SK-MEL-5 (cell line): ENCODE data around the gene MYH11. TPM values are rescaled to one million over a fixed set of nuclear protein-coding genes. Genes with fewer than 3 reads are reported as not detected.
"Not testable (repeated sequence)": the region's sequence is repeated elsewhere in the genome, so short reads cannot be mapped to it uniquely, and the experiment has no call there.

Experiments
- DNase-seq: peaks from one replicate; pipeline ENCODE4 v3.0.0-alpha.2; 2016; ENCODE audit warnings: low read depth, low spot score
- in situ Hi-C: cut with HindIII; loops from 2 replicates; pipeline ENCODE4 v1.10.0; 2016; ENCODE audit warnings: low sequenced_read_pairs, high pct_unique_total_duplicates, low pct_unique_long_range_greater_than_20kb
- total RNA-seq: library from RNA; depleted of rRNA; stranded (reverse); fragments of >200 nt; shearing (Covaris generic); gene quantifications from 2 replicates; pipeline ENCODE4 v1.2.3, GENCODE V29; 2014

Gene MYH11
- total RNA-seq, 1 experiment from 2014 or later = not detected

DNA sequence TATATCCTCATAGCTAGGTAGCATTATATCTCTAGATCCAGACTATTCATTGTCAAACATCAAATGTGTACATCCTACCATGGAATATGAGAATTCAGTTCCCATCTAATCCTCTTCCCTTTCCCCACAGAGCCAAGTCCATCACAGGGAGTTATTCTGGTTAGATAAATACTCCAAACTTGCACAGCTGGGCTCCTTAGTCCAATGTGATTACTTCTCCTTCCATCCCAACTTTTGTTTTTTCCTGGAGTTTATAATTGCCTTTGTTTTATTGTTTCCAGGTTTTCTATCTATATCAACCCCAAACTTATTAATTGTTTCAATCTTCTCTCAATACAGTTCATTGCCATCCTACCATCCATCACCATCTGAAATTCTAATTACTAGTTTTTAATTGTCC lies 59.9 kb downstream of the MYH11 start:
- no peak for DNase-seq
- in situ Hi-C loops = no loop called here

DNA sequence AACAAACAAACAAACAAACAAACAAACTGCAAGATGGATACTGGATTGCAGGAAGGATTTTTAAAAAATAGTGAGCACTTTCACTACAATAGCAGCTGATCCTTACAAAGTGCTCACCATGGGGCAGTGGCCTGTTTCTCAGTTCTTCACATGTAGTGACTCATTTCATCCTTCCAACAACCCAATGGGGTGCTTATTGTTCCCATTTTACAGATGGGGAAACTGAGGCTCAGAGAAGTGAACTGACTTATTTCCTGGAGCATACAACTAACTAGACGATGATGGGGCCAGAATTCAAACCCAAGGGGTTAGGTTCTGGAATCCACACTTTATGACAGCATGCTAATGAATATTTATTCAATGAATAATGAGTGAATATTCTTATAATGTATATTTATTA lies 61.2 kb downstream of the MYH11 start:
- in situ Hi-C loops = no loop called here
- DNase-seq = no peak

DNA sequence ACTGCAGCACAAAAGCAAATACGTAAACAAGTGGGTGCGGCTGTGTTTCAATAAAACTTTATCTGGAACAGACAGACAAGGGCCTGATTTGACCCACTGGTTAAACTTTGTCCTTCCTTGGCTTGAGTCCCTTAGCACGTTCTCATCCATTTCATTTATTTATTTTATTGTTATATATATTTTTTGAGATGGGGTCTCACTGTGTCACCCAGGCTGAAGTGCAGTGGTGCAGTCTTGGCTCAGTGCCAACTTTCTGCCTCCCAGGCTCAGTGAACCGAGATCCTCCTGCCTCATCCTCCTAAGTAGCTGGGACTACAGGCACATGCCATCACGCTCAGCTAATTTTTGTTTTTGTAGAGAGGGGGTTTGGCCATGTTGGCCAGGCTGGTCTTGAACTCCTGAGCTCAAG lies 64.3 kb downstream of the MYH11 start:
- DNase-seq = no peak
- in situ Hi-C loops = no loop called here

DNA sequence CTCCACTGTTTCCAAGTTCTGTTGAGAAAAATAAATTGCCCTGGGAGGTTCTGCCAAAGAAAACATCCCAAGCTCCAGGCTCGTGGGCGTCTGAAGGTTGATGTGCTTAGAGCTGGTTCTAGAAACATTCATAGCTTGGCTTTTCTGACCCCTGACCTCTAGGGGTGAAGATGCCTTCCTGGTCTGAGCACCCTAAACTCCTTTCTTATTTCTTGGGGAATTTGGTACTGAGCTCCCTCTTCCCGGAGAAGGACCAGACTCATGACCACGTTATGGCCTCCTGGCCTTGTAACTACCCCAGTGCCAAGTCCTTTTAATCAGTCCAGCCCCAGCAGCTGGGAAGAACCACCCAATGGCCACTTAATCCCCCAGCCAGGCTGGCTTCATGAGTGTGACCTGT lies 66.4 kb downstream of the MYH11 start:
- DNase-seq = no peak
- in situ Hi-C loops = no loop called here

DNA sequence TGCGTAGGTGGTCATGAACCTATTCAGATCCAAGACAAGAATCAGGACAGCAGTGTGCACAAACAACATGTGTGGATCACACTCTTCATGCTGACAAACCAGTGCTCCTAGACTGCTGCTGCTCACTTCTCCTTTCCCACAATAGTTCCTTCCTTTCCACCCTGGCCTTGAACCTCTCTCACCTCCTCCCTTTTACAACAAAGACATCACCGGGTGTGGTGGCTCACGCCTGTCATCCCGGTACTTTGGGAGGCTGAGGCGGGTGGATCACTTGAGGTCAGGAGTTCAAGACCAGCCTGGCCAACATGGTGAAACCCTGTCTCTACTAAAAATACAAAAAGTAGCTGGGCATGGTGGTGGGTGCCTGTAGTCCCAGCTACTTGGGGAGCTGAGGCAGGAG lies 67.0 kb downstream of the MYH11 start:
- DNase-seq, in situ Hi-C loops: not testable (repeated sequence)

DNA sequence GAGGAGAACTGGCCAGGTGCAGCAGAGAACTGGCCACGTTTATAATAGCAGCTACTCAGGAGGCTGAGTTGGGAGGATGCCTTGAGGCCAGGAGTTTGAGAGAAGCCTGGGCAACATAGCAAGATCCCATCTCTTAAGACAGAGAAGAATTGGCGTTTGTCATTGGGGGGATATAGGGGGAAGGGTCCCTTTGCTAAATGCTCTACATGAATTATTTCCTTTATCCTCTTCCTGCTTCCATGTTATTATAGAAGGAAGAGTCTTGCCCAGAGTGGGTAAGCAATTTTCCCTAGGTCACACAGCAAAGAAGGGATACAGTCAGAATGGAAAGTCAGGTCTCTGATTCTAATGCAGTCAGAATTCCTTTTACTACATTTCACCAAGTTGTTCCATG lies 68.0 kb downstream of the MYH11 start:
- no peak for DNase-seq
- in situ Hi-C loops = no loop called here

DNA sequence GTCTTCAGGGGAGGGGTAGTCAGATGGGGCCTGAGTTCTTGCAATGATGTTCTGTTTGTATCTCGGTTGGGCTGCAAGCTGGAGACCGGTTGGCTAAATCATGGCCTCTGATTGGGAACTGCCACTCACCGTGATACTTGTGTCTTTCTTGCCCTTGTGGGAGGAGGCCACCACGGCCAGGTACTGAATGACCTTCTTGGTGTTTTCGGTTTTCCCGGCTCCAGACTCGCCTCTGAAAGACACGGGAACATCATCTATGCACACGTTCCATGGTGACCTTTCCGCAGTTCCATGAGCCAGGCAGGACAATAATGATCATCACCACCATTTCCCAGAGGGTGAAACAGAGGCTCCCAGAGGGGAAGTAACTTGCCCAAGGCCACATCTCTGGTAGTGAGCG lies 70.3 kb downstream of the MYH11 start:
- DNase-seq = no peak
- in situ Hi-C loops = no loop called here

DNA sequence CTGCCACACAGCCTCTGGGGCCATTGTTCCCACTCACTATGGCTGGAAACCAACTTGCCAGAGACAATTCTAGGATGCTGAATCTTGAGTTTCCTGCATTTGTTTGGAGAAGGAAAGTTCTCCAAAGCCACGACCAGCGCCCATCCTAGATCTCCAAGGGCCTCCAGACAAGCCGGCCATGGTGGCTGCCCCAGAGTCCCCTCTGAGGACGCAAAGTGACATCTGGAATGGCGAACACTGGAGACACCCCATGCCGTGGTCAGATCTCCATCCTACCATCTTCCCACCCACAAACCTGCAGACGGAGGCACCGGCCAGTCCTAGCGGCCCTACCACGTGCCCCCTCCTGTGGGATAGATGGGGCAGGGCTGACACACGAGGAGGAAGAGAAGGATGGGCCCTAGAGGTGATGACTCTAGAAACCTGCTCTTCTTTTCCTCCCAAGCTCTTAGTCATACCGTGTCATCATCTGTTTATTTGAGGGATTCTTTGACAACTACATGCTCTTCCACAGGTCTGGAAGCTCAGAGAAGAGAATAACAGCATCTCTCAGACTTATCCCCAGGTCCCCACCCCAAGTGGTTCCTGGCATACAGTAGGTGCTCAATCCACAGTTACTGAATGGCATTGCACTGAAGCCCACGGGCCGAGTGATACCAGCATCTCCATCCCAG lies 71.3 kb downstream of the MYH11 start:
- DNase-seq = no peak
- in situ Hi-C loops = no loop called here

DNA sequence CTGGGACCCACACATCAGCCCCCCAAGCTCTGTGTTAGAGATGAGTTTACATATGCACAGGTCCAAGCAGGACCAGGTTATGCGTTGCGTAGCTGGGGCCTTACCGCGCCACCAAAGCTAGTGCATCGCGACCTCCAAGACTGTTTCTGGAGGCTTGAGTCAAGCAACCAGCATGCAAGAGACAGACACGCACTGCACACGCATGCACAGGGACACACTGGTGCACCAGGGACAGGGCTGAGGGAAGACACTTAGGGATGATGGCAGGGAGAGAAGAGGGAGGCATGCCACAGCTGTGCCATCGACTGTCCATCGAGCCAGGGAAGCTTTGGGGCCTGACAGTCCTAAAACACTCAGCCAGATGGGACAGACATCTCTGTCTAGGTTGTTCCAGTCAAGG lies 72.8 kb downstream of the MYH11 start:
- DNase-seq = no peak
- in situ Hi-C loops = no loop called here

DNA sequence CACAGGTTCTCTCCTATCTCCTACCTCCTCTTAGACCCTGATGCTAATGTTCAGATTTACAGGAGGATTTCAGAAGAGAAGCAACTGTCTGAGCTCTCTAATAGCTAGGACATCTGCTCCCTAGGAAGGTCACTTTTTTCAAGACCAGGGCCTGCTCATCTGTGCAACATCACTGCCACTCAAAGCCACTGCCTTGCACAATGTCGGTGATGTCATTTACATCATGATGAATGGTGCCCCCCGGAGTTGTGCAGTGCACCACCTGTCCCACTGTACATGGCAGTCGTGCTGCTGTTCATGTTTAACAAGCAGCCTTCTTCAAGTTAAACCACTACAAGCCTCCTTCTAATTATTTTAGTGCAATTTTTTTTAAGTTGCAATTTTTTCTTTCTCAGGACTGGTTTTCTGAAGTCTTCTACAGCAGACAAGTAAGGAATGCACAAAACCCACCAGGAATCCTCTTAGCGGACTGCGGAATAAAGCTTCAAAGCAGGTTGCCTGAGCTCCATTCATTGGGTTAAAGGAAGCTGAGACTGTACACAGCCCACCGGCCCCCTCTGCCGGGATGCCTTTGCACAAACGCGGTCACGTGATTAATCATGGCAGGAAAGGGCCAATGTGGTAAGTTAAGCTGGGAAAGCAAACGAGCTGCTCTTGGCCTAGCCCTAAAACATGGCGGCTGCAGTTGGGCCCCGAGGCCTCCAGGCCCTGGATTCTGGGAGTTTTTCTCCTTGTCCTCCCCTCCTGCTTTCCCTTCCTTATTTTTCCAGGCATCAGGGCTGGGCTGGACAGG lies 74.1 kb downstream of the MYH11 start:
- DNase-seq = peak; percentile 27
- in situ Hi-C loops = no loop called here

DNA sequence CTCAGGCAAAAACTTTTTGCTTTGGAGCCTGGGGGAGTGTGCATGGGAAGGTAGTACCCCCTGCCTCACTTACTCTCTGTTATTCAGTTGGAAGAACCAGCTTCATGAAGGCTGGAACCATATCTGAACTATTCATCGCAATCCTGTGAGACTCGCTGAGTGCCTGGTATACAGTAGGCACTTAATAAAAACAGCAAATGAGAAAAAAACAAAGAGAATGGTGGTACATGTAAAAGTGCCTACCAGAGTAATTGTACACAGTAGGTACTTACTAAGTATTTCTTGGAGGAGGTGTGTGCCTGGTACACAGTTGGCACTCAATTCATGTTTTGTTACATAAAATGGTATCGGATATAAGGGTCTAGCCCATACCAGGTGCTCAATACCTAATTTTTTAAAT lies 75.2 kb downstream of the MYH11 start:
- in situ Hi-C loops = no loop called here
- no peak for DNase-seq

DNA sequence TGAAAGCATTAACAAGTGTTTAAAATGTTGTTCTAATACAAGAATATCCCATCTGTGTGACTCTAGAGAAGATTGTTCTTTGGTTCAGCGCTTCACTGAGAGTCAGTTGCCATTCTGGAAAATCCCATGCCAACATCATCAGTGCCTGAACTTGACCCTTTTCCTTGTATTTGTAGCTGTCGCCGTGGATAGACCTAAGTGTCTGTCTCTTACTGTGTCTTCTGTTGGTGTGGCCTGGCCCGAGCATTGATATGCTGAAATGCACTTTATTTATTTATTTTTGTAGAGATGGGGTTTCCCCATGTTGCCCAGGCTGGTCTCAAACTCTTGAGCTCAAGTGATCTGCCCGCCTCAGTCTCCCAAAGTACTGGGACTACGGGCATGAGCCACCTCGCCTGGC lies 76.0 kb downstream of the MYH11 start:
- in situ Hi-C loops = no loop called here
- no peak for DNase-seq

DNA sequence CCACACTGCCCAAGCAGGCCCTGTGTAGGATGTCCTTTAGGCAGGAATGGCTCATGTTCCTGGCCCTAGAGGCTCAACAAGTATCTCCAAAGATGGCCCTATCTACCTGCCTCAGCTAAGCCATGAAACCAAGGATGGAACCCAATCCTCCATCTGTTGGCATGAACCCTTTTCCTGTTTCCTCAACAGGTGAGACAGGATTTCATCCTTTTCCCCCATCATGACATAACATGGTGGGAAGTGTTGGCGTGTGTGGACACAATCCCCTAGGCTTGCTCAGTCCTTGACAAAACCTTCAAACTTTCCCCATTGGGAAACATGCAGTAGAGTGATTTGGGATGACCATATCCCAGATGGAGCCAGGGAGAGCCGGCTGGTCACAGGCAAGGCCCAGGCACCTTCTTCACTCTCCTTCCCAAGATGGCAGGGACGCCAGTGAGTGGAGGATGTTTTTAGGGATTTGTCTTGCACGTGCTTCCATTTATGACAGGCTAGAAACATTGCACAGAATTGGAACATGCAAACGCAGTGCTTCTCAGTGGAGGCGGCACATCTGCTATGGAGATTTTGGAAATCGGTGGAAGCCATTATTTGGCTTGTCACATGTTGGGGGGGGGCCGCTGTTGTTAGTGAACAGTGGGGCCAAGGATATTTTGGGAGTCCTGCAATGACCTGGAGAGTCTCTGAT lies 77.0 kb downstream of the MYH11 start:
- in situ Hi-C loops = no loop called here
- no peak for DNase-seq

DNA sequence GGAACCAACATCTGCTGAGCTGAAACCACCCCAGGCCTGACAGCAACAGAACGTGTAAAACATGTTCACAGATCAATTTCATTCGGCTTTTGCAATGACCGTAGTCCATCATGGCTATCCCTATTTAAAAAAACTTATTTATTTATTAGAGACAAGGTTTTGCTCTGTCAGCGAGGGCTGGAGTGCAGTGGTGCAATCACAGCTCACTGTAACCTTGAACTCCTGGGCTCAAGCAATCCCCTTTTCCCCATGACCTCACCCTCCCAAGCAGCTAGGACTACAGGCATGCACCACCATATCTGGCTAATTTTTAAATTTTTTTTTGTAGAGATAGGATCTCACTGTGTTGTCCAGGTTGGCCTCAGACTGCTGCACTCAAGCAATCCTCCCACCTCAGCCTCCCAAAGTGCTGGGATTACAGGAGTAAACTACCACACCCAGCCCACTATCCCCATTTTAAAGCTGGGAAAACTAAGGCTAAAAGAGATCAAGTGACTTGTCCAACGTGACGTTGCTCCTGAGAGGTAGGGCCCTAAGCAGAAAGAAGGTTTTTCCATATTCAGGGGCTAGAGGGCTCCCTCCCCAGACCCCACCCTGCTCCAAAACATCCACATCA lies 77.7 kb downstream of the MYH11 start:
- DNase-seq = no peak
- in situ Hi-C loops = no loop called here

DNA sequence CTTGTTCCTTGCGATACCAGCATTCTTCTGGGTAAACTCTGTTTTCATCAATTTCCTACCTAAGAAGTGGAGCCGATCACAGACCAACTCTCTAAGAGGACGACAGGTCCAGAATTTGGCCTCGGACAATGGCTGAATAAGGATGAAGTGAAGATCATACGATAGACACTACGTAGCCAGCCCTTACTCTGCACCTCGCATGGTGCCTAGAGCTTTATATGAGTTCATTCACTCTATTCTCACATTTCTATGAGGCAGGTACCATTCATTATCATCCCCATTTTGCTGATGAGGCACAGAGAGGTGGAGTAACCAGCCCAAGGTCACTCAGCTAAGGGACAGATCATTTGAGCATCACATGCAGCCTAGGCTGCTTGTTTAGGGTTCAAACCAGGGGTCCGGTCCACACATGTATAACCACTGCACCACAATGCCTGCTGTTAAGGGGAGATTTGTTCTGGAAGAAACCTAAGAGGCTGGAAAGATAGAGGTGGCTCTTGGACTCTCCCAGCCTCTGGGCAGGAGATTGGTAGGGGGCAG lies 78.6 kb downstream of the MYH11 start:
- in situ Hi-C loops = no loop called here
- DNase-seq = no peak

DNA sequence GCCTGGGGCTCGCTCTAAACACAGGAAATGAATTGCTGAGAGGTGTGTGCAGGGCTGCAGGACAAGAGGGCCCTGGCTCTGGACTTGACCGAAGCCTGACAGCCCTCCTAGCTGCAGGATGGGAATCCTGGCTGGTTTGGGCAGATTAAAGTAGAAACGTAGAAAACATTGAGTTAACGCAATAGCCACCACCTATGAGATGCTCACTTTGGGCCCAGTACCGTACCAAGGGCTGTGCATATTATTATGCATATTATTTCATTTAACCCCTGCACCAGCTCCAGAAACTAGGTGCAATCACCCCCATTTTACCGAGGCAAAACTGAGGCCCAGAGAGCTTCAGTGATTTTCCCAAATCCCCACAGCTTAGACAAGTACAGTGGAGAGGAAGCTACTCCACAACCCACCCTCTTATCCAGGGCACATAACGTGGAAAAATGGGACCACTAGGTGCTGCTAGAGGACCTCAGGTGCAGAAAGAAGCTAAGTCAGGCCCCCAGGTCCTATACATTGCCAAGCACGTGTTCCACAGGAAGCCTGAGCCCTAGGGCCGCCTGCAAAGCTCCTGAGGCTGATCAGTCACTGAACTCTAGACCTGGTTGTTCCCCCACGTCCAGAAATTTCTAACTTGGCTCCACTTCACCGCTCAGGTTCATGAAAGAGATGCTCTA lies 79.2 kb downstream of the MYH11 start:
- peak; percentile 66 for DNase-seq
- in situ Hi-C loops = no loop called here

DNA sequence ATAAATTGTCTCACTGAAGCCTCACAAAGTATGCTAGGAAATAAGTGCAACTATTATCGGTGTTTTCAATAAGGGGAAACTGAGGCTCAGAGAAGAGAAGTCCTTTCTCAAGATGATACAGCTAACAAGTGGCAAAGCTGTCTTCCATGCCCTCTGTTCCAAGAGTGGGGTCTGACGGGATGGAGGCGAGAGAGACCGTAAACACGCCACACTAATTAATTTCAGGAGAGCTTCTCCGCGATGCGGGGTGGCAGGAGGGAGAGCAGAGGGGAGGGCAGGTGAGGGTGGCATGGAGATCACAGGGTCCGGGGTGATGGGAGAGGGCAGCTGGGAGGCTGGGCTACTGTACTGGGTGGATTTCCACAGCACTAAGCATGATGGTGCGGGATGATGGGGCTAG lies 80.3 kb downstream of the MYH11 start:
- in situ Hi-C loops = no loop called here
- DNase-seq = no peak
